Small intestine (tissue), 7 donors: ENCODE measurements around the gene B4GALT1. TPM values are rescaled to one million over a fixed set of nuclear protein-coding genes. Genes with fewer than 3 reads are reported as not detected.
"Not testable (repeated sequence)": the region's sequence is repeated elsewhere in the genome, so short reads cannot be mapped to it uniquely, and the experiment has no call there.

Experiments used
- DNase-seq, 2 donors: peaks; one replicate each; pipeline versions ENCODE4 v3.0.0 to v3.0.0-alpha.2; 2013
- FAIRE-seq: peaks from 2 replicates; lab custom pipeline; 2012; peaks lifted over from hg19 to GRCh38; lab: Jason Lieb, UNC
- H3K27ac ChIP-seq, 3 donors: one replicate each; pipeline ENCODE4 v1.5.1; 2013; ENCODE audit warnings: low read length in 2 of 3, mild to moderate bottlenecking in 2 of 3, control low read depth in 1 of 3, inconsistent platforms in 1 of 3, low read depth in 1 of 3, moderate library complexity in 1 of 3
- H3K27me3 ChIP-seq, 3 donors: one replicate each; pipeline ENCODE4 v1.6.1; 2013; ENCODE audit warnings: low read length in 3 of 3, inconsistent platforms in 1 of 3; ENCODE audit not compliant: control insufficient read depth in 3 of 3, insufficient read depth in 3 of 3
- H3K36me3 ChIP-seq, 3 donors: one replicate each; pipeline ENCODE4 v1.6.1; 2013; ENCODE audit warnings: low read length in 3 of 3, inconsistent platforms in 1 of 3, low read depth in 1 of 3, mild to moderate bottlenecking in 1 of 3, moderate library complexity in 1 of 3; ENCODE audit not compliant: control insufficient read depth in 3 of 3, insufficient read depth in 2 of 3
- H3K4me1 ChIP-seq, 3 donors: one replicate each; pipeline ENCODE4 v1.6.1; 2013; ENCODE audit warnings: low read length in 2 of 3, inconsistent platforms in 1 of 3, low read depth in 1 of 3, mild to moderate bottlenecking in 1 of 3, moderate library complexity in 1 of 3; ENCODE audit not compliant: control insufficient read depth in 3 of 3, insufficient read depth in 2 of 3
- H3K4me3 ChIP-seq, 3 donors: one replicate each; pipeline ENCODE4 v1.5.1; 2013; ENCODE audit warnings: low read length in 3 of 3, control low read depth in 1 of 3, inconsistent platforms in 1 of 3, low read depth in 1 of 3, mild to moderate bottlenecking in 1 of 3, moderate library complexity in 1 of 3
- H3K9me3 ChIP-seq, 2 donors: one replicate each; pipeline ENCODE4 v1.6.1; 2013; ENCODE audit warnings: low read depth in 1 of 2, low read length in 1 of 2; ENCODE audit not compliant: control insufficient read depth in 2 of 2, insufficient read depth in 1 of 2
- WGBS, 3 donors: extraction: QIAGEN DNeasy Blood & Tissue Kit; methylation state at CpG; one replicate each; pipeline ENCODE4 v1.1.7; 2013; 5-methylcytosine and 5-hydroxymethylcytosine counted together
- polyA plus RNA-seq, 4 donors: library from polyadenylated mRNA; stranded (reverse) in 3 of 4; unstranded in 1 of 4; fragments of 200-250 nt in 3 of 4; fragments of 120-200 nt in 1 of 4; gene quantifications; one replicate each; pipeline versions ENCODE4 v1.2.1 to v1.2.3, GENCODE V29; 2013
- donor health status: healthy with polysubstance abuse.
- donor health status: control.
- donor health status: control.
- donor health status: Bipolar disorder and iron deficiency.
- donor health status: healthy.

Gene B4GALT1
- polyA plus RNA-seq, 4 donors = 11.9 to 114 (median 32.2) TPM

GRCh38 chr9:33167972-33168461, 881 bp upstream of the B4GALT1 start:
- Histone ChIP-seq H3K27ac (peak overlapping the region; percentile 86 to 92 (median 88)), H3K27me3 (no peaks in the 10 kb centered on the region), H3K4me1 (peaks cover 10 to 62% (median 25%) of the 10 kb centered on the region in 3 donors), H3K4me3 (peak overlapping the region in 2 of 3 donors; percentile 73 to 91), H3K36me3 (peaks cover 0 to 12% (median 0%) of the 10 kb centered on the region in 3 donors), H3K9me3 (no peaks in the 10 kb centered on the region)
- 40 to 52% (median 48%) methylated on average over 8 of the region's 8 CpGs for WGBS, 3 donors
- FAIRE-seq (no peak), DNase-seq (no peak)

GRCh38 chr9:33166231-33167083, 679 bp downstream of the B4GALT1 start:
- peak overlapping the region; percentile 85 to 93 (median 89) for H3K27ac ChIP-seq
- peak overlapping the region; percentile 90 to 96 (median 91) for H3K4me3 ChIP-seq
- H3K9me3 ChIP-seq = no peaks in the 10 kb centered on the region
- H3K27me3 ChIP-seq = no peaks in the 10 kb centered on the region
- DNase-seq = peak; percentile 61 to 64
- WGBS, 3 donors = 1% methylated on average over 37 to 51 of the region's 51 CpGs
- H3K36me3 ChIP-seq = peaks cover 0 to 14% (median 0%) of the 10 kb centered on the region in 3 donors
- FAIRE-seq = no peak
- peaks cover 19 to 63% (median 26%) of the 10 kb centered on the region in 3 donors for H3K4me1 ChIP-seq

GRCh38 chr9:33165263-33166151, 1.6 kb downstream of the B4GALT1 start:
- Histone ChIP-seq H3K36me3 (peaks cover 0 to 15% (median 0%) of the 10 kb centered on the region in 3 donors), H3K9me3 (no peaks in the 10 kb centered on the region), H3K4me1 (peaks cover 22 to 63% (median 35%) of the 10 kb centered on the region in 3 donors), H3K27me3 (no peaks in the 10 kb centered on the region), H3K27ac (peak overlapping the region; percentile 85 to 93 (median 89)), H3K4me3 (peak overlapping the region; percentile 90 to 96 (median 91))
- no peak for FAIRE-seq
- 10 to 14% (median 11%) methylated on average over 10 of the region's 10 CpGs for WGBS, 3 donors
- DNase-seq = peak; percentile 89 to 96

GRCh38 chr9:33164921-33165262, 2.2 kb downstream of the B4GALT1 start:
- H3K27me3 ChIP-seq, H3K9me3 ChIP-seq, DNase-seq, FAIRE-seq: not testable (repeated sequence)
- peaks cover 0 to 18% (median 0%) of the 10 kb centered on the region in 3 donors for H3K36me3 ChIP-seq
- H3K4me3 ChIP-seq = peak overlapping the region; percentile 90 to 96 (median 91)
- WGBS, 3 donors = 37 to 70% (median 55%) methylated on average over 7 of the region's 7 CpGs
- peak overlapping the region; percentile 85 to 93 (median 89) for H3K27ac ChIP-seq
- peaks cover 23 to 66% (median 39%) of the 10 kb centered on the region in 3 donors for H3K4me1 ChIP-seq

- H3K4me1 ChIP-seq = peaks cover 28 to 72% (median 42%) of the 10 kb centered on the region in 3 donors
These were observed 2.9 kb downstream of the B4GALT1 start for GRCh38 chr9:33164138-33164809.

GRCh38 chr9:33163433-33164137, 3.6 kb downstream of the B4GALT1 start:
- Histone ChIP-seq H3K9me3 (no peaks in the 10 kb centered on the region), H3K27me3 (no peaks in the 10 kb centered on the region), H3K4me3 (no peak overlapping the region), H3K4me1 (peaks cover 28 to 77% (median 44%) of the 10 kb centered on the region in 3 donors), H3K27ac (peak overlapping the region; percentile 22 to 89 (median 81)), H3K36me3 (peaks cover 0 to 18% (median 0%) of the 10 kb centered on the region in 3 donors)
- DNase-seq (no peak), FAIRE-seq (no peak)
- 83 to 87% (median 85%) methylated on average over 8 of the region's 8 CpGs for WGBS, 3 donors

More at GRCh38 chr9:33164138-33164809, 2.9 kb downstream of the B4GALT1 start:
- peak overlapping the region in 2 of 3 donors; percentile 9 to 96 for H3K4me3 ChIP-seq
- H3K27me3 ChIP-seq = no peaks in the 10 kb centered on the region
- peak overlapping the region; percentile 0 to 89 (median 81) for H3K27ac ChIP-seq
- 34 to 64% (median 52%) methylated on average over 11 of the region's 11 CpGs for WGBS, 3 donors
- peaks cover 0 to 18% (median 0%) of the 10 kb centered on the region in 3 donors for H3K36me3 ChIP-seq
- FAIRE-seq (no peak), DNase-seq (peak in 1 of 2 donors; percentile 24)
- H3K9me3 ChIP-seq = no peaks in the 10 kb centered on the region

- Histone ChIP-seq H3K27me3 (no peaks in the 10 kb centered on the region), H3K4me1 (peaks cover 32 to 80% (median 47%) of the 10 kb centered on the region in 3 donors), H3K9me3 (no peaks in the 10 kb centered on the region), H3K36me3 (peaks cover 0 to 18% (median 0%) of the 10 kb centered on the region in 3 donors), H3K4me3 (peak overlapping the region in 1 of 3 donors; percentile 3), H3K27ac (peak overlapping the region; percentile 34 to 94 (median 89))
- DNase-seq (peak; percentile 52 to 71), FAIRE-seq (no peak)
- 25 to 50% (median 39%) methylated on average over 9 of the region's 9 CpGs for whole genome bisulfite sequencing, 3 donors
These were observed 4.3 kb downstream of the B4GALT1 start for GRCh38 chr9:33162721-33163311.
